Measurements from ENCODE around the gene NEGR1.

DNA sequence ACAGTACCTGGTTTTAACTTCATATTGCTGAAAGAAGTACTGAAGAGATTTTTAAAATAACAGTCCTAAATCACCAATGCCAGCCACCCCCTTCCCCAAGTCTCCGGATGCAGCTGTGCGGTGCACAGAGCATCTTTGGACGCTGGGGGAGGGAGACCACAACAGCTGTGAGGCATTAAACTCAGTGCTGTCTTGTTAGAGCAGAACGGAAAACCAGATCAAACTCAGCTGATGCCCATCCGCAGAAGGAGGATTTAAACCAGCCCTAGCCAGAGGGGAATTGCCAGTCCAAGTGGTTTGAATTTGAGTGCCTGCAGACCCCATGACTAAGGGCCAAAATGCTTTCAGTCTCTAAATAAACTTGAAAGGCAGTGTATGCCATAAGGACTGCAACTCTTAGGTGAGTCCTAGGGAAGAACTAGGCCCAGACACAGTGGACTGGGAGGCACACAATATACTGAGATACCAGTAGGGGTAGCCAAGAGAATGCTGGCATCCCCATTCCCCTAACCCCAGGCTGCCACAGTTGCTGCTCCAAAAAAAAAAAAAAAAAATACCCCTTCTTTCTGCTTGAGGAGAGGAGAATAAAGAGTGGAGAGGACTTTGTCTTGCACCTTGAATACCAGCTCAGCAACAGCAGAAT, 576.2 kb downstream of the NEGR1 start:
- TF ChIP-seq, protein P1, sequence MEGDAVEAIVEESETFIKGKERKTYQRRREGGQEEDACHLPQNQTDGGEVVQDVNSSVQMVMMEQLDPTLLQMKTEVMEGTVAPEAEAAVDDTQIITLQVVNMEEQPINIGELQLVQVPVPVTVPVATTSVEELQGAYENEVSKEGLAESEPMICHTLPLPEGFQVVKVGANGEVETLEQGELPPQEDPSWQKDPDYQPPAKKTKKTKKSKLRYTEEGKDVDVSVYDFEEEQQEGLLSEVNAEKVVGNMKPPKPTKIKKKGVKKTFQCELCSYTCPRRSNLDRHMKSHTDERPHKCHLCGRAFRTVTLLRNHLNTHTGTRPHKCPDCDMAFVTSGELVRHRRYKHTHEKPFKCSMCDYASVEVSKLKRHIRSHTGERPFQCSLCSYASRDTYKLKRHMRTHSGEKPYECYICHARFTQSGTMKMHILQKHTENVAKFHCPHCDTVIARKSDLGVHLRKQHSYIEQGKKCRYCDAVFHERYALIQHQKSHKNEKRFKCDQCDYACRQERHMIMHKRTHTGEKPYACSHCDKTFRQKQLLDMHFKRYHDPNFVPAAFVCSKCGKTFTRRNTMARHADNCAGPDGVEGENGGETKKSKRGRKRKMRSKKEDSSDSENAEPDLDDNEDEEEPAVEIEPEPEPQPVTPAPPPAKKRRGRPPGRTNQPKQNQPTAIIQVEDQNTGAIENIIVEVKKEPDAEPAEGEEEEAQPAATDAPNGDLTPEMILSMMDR (IDR thresholded peaks at IDR 0.05): no peak
- TF ChIP-seq POLR2A (IDR thresholded peaks at IDR 0.05): no peak

All from Peyer's patch (tissue), 4 donors.